Effector memory CD4-positive, alpha-beta T cell (primary cell): Measurements from ENCODE around the gene USP36.

Experiments used
- DNase-seq, 3 donors: peaks; one replicate each; pipeline ENCODE4 v3.0.0-alpha.2; 2020
- H3K27ac ChIP-seq: 2 replicates; pipeline ENCODE4 v1.7.0; 2013; ENCODE audit warnings: mild to moderate bottlenecking, low read length, moderate library complexity; ENCODE audit not compliant: insufficient read depth, poor library complexity, severe bottlenecking
- H3K27me3 ChIP-seq: replicated peaks from 2 replicates; pipeline ENCODE4 v1.7.0; 2013; ENCODE audit warnings: mild to moderate bottlenecking, low read length; ENCODE audit not compliant: insufficient read depth, control insufficient read depth, poor library complexity, severe bottlenecking
- H3K36me3 ChIP-seq: 2 replicates; pipeline ENCODE4 v1.7.0; 2013; ENCODE audit warnings: mild to moderate bottlenecking, low read length, moderate library complexity; ENCODE audit not compliant: control insufficient read depth, insufficient read depth
- H3K4me1 ChIP-seq: 2 replicates; pipeline ENCODE4 v1.7.0; 2013; ENCODE audit warnings: low read length, mild to moderate bottlenecking; ENCODE audit not compliant: control insufficient read depth, insufficient read depth, poor library complexity, severe bottlenecking
- H3K4me3 ChIP-seq: 2 replicates; pipeline ENCODE4 v1.7.0; 2013; ENCODE audit warnings: low read length, low read depth, mild to moderate bottlenecking; ENCODE audit not compliant: insufficient read depth, poor library complexity, severe bottlenecking
- H3K9me3 ChIP-seq: 2 replicates; pipeline ENCODE4 v1.7.0; 2013; ENCODE audit warnings: mild to moderate bottlenecking, low read length, moderate library complexity; ENCODE audit not compliant: control insufficient read depth

Gene USP36

DNA sequence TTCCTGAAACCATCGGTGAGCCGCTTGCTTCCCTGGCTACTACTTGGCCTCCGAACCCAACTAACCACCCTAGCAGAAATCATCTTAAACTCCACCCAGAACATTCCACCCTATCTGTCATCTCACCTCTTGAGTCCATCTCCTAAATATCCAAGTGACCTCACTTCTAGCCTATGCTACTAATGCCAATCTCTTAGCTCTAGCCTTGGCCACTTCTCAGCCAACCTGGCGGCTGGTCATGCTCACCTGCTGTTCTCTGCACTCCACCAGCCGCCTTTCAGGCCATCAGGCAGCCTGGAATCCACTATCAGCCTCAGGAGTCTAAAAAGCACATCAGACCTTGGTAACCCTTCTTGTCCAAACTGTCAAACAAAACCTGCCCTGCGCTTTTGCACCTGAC lies 46.6 kb downstream of the USP36 start:
- Histone ChIP-seq H3K4me1 (peaks cover 28% of the 10 kb centered on the region), H3K9me3 (no peaks in the 10 kb centered on the region), H3K36me3 (peaks cover 53% of the 10 kb centered on the region), H3K27me3 (no peaks in the 10 kb centered on the region), H3K4me3 (no peak overlapping the region), H3K27ac (no peak overlapping the region)
- no peak for DNase-seq

GRCh38 chr17:78793415-78793814 lies 47.2 kb downstream of the USP36 start:
- DNase-seq = no peak
- no peaks in the 10 kb centered on the region for H3K9me3 ChIP-seq
- no peak overlapping the region for H3K27ac ChIP-seq
- peaks cover 28% of the 10 kb centered on the region for H3K4me1 ChIP-seq
- H3K27me3 ChIP-seq = no peaks in the 10 kb centered on the region
- peaks cover 48% of the 10 kb centered on the region for H3K36me3 ChIP-seq
- H3K4me3 ChIP-seq = no peak overlapping the region

DNA sequence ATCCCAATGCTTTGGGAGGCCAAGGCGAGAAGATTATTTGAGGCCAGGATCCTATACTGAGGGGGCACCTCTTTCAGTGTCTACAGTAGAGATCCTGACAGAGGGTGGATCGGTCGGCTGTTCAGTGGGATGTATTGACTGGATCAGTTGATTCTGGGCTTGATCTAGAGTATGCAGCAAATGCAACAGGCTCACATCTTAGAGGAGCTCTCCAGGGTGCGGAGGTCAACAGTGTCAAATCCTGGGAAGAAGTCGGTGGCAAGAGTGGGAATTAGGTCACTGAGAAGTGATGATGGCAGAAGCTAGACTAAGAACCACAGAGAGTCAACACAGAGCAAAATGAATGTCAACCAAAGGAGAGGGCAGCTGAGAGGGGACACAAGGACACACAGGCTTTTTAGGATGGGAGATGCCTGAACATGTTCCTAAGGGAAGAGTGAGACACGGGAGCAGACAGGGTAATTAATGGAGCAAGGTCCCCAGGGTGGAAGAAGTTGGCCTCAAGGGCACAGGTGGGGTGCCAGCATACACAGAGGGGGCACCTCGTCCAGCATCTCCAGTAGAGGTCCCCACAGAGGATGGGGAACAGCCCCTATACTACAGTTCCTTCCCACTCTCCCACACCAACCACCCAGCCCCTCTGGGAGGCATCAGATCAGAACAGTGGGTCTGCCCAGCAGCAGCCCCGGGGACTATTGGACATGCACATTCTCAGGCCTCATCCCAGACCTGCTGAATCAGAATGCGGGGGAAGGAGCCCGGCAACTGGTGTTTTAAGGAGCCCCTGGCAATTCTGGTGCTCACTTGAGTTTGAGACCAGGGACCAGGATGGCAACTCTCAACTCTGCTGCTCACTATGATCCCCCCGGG lies 48.5 kb downstream of the USP36 start:
- Histone ChIP-seq H3K4me3 (no peak overlapping the region), H3K27me3 (no peaks in the 10 kb centered on the region), H3K27ac (peak overlapping the region; percentile 46), H3K4me1 (peaks cover 29% of the 10 kb centered on the region), H3K9me3 (no peaks in the 10 kb centered on the region), H3K36me3 (peaks cover 34% of the 10 kb centered on the region)
- DNase-seq = no peak

GRCh38 chr17:78790552-78790951 lies 50.1 kb downstream of the USP36 start:
- H3K4me3 ChIP-seq = no peak overlapping the region
- H3K9me3 ChIP-seq = no peaks in the 10 kb centered on the region
- H3K4me1 ChIP-seq = peaks cover 34% of the 10 kb centered on the region
- H3K27ac ChIP-seq = no peak overlapping the region
- no peak for DNase-seq
- H3K36me3 ChIP-seq = peaks cover 19% of the 10 kb centered on the region
- H3K27me3 ChIP-seq = no peaks in the 10 kb centered on the region

DNA sequence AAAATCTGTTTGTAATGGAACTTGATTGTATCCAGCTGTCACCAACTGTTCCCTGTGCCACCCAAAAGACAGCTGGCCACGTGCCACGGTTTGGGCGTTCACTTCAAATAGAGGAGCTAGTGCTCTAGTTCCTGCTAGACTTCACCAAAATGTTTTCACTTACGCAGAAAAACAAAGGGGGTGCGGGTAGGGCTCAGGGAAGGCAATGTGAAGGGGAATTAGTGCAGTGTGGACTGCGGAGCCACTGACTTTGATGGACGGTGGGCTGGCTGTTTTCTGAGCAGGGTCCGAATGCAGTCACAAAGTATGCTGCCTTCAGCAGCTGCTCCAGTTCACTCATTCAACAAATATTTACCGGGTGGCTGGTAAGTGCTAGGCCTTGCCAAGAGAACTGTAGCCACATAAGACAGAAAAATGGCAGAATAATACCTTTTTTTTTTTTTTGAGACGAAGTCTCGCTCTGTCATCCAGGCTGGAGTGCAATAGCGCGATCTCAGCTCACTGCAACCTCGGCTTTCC lies 50.9 kb downstream of the USP36 start:
- Histone ChIP-seq H3K36me3 (peaks cover 11% of the 10 kb centered on the region), H3K27me3 (no peaks in the 10 kb centered on the region), H3K9me3 (no peaks in the 10 kb centered on the region), H3K27ac (peak overlapping the region; percentile 55), H3K4me1 (peaks cover 42% of the 10 kb centered on the region), H3K4me3 (no peak overlapping the region)
- DNase-seq = peak in 1 of 3 donors; percentile 44

- H3K27ac ChIP-seq = peak overlapping the region; percentile 55
- H3K4me3 ChIP-seq = no peak overlapping the region
Measured at GRCh38 chr17:78789149-78789662, 51.4 kb downstream of the USP36 start.

GRCh38 chr17:78788451-78788850 lies 52.2 kb downstream of the USP36 start:
- Histone ChIP-seq H3K27ac (no peak overlapping the region), H3K4me1 (peaks cover 45% of the 10 kb centered on the region), H3K27me3 (no peaks in the 10 kb centered on the region), H3K9me3 (no peaks in the 10 kb centered on the region), H3K36me3 (peaks cover 2% of the 10 kb centered on the region), H3K4me3 (no peak overlapping the region)
- DNase-seq = no peak

More at GRCh38 chr17:78789149-78789662, 51.4 kb downstream of the USP36 start:
- peaks cover 9% of the 10 kb centered on the region for H3K36me3 ChIP-seq
- no peaks in the 10 kb centered on the region for H3K27me3 ChIP-seq
- no peak for DNase-seq
- H3K4me1 ChIP-seq = peaks cover 47% of the 10 kb centered on the region
- H3K9me3 ChIP-seq = no peaks in the 10 kb centered on the region

- Histone ChIP-seq H3K4me3 (no peak overlapping the region), H3K9me3 (no peaks in the 10 kb centered on the region), H3K27me3 (no peaks in the 10 kb centered on the region), H3K27ac (peak overlapping the region; percentile 35), H3K36me3 (no peaks in the 10 kb centered on the region), H3K4me1 (peaks cover 52% of the 10 kb centered on the region)
- no peak for DNase-seq
Measured at GRCh38 chr17:78787444-78787843, 53.2 kb downstream of the USP36 start.

GRCh38 chr17:78785663-78786057 lies 55.0 kb downstream of the USP36 start:
- DNase-seq = no peak
- no peaks in the 10 kb centered on the region for H3K27me3 ChIP-seq
- H3K27ac ChIP-seq = peak overlapping the region; percentile 43
- no peaks in the 10 kb centered on the region for H3K9me3 ChIP-seq
- no peak overlapping the region for H3K4me3 ChIP-seq
- H3K4me1 ChIP-seq = peaks cover 49% of the 10 kb centered on the region
- no peaks in the 10 kb centered on the region for H3K36me3 ChIP-seq

DNA sequence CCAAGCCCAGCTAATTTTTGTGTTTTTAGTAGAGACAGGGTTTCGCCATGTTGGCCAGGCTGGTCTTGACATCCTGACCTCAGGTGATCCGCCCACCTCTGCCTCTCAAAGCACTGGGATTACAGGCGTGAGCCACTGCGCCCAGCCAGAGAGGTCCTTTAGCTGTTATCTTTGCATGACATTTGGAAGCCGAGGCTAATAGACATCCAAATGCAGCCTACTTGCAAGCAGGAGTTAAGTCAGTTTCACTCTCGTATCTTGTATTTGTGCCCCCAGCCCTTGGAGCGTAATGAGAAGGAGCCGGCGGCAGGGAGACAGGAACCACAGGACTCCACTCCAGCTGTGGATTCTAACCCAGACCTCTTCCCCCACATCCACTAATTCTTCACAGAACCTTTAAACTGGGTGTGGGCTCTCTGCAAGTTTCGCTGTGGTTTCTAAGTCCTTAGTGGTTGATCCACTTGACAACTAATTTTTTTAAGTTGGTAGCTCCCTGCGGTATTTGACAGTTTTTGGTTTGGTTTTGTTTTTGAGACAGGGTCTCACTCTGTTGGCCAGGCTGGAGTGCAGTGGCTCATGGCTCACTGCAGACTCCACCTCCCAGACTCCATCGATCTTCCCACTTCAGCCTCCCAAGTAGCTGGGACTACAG lies 55.5 kb downstream of the USP36 start:
- Histone ChIP-seq H3K9me3 (no peaks in the 10 kb centered on the region), H3K4me3 (no peak overlapping the region), H3K27me3 (no peaks in the 10 kb centered on the region), H3K4me1 (peaks cover 44% of the 10 kb centered on the region), H3K36me3 (no peaks in the 10 kb centered on the region), H3K27ac (peak overlapping the region; percentile 43)
- DNase-seq = no peak
